ENCODE data around the gene DNAH3.

- TF ChIP-seq, protein P1, sequence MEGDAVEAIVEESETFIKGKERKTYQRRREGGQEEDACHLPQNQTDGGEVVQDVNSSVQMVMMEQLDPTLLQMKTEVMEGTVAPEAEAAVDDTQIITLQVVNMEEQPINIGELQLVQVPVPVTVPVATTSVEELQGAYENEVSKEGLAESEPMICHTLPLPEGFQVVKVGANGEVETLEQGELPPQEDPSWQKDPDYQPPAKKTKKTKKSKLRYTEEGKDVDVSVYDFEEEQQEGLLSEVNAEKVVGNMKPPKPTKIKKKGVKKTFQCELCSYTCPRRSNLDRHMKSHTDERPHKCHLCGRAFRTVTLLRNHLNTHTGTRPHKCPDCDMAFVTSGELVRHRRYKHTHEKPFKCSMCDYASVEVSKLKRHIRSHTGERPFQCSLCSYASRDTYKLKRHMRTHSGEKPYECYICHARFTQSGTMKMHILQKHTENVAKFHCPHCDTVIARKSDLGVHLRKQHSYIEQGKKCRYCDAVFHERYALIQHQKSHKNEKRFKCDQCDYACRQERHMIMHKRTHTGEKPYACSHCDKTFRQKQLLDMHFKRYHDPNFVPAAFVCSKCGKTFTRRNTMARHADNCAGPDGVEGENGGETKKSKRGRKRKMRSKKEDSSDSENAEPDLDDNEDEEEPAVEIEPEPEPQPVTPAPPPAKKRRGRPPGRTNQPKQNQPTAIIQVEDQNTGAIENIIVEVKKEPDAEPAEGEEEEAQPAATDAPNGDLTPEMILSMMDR (IDR thresholded peaks at IDR 0.05; ENCODE audit: low read depth, low read length), result no peak
- TF ChIP-seq POLR2A (IDR thresholded peaks at IDR 0.05; ENCODE audit: extremely low read depth, insufficient read length), result no peak
Observed at GRCh38 chr16:21194771-21195301, 44.2 kb upstream of the DNAH3 start.

All from NB4 (cell line).